SK-N-DZ (cell line): ENCODE data around the gene GALNT3. TPM values are rescaled to one million over a fixed set of nuclear protein-coding genes. Genes with fewer than 3 reads are reported as not detected.

ENCODE experiments used
- DNase-seq: peaks from one replicate; pipeline ENCODE4 v3.0.0-alpha.2; 2015; ENCODE audit warnings: low spot score
- polyA plus RNA-seq, 2 experiments: library from polyadenylated mRNA; depleted of rRNA; stranded (reverse); fragments of >200 nt; gene quantifications; 2 replicates each; pipeline ENCODE4 v1.2.3, GENCODE V29; 2014

GALNT3 gene
- 0.06 TPM in 1 of 2 replicates, not detected in the other for polyA plus RNA-seq (2014; cell fraction: cytosol; rRNA removed)
- 0.14 and 0.16 TPM in 2 replicates for polyA plus RNA-seq (2014; cell fraction: nucleus; rRNA removed)

DNA sequence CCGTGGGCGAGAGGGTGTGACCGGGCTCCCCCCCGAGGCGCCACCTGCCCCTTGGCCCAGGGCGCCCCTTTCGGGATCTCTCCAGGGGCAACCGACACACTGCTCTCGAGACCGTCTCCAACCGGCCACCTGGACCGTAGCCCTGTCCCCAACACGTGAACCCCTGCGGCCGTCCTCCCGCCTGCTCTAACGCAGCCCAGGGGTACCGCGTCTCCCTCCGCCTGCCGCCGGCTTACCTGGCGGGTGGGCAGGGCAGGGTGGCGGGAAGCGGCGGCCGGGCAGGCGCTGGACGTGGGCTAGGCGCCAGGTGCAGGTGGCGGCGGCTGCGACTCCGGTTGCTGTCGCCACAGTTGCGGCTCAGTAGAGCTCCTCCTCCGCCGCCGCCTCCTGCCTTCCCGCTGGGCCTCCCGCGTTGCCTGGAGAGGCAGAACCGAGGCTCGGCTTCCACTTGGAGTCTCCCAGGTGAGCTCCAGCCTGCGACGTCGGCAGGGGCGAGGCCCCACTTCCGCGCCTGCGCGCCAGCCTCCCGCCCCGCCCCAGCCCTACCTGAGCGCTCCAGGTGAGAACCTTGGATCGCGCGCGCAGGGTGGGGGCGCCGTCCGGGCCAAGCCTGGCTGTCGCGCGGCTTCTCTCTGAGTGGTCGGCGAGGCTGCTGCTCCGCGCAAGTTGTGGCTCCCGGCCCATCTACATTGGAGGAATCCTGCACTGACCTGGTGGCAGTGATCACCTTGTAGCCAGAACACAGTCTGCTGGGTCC lies at the start of gene GALNT3:
Gene GALNT3 (minus strand): TSS at position 469 of the 757 bp plus-strand sequence. CDS start 23,547 bp downstream, outside the sequence.
- no peak for DNase-seq

DNA sequence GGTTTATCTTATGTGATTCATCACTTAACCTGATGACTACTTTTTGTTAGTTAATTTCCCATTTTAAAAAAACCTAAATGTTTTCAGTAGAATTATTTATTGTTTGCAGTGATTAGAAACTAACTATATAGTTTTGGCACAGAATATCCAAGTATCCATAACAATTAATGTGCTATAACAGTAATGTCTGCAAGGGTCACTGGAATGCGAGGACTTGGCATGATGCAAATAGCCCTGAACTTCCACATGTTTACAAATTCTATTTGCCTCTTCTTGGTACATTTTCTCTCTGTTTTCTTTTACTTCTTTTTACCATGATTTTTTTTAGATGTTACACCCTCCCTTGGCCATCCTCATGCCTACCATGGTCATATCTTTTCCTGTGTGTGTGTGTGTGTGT lies 49.3 kb upstream of the GALNT3 start:
- no peak for DNase-seq

DNA sequence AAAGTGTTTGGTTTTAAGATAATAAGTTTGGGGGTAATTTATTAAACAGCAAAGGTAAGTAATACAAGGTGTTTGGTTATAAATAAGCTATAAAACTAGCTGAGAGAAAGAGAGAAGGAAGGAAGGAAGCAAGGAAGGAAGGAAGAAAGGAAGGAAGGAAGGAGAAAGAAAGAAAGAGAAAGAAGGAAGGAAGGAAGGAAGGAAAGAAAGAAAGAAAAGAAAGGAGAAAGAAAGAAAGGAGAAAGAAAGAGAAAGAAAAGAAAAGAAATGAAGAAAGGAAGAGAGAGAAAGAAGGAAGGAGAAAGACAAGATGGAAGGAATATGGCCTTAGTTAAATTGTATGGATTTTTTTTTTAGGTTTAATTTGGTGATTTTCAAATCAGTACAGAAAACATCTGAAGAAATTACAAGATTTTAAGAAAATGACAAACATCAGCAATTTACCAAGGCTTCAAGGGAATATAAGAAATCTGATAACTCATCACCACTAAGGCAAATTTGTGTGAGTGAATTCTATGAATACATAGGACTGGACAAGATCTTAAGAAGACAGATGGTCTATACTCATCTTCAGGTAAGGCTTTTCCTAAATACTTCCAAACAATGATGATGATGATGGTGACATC lies 46.4 kb upstream of the GALNT3 start:
- DNase-seq = no peak

DNA sequence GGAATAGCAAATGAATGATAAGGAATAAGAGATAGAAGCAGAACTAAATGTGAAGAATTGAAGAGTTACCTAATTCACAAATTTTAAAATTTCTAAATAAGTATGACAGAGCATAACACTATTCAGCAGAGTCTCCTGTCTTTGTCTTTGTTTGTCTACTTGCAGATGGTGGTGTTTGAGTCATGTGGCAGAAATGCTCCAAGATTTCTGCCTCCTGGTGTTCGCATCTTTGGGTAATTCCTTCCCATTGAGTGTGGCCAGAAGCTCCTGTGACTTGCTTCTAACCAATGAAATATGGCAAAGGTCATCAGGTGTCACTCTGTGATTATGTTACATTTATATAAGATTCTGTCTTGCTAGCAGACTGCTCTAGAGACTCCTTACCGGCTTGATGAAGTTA lies 45.6 kb upstream of the GALNT3 start:
- DNase-seq = no peak

DNA sequence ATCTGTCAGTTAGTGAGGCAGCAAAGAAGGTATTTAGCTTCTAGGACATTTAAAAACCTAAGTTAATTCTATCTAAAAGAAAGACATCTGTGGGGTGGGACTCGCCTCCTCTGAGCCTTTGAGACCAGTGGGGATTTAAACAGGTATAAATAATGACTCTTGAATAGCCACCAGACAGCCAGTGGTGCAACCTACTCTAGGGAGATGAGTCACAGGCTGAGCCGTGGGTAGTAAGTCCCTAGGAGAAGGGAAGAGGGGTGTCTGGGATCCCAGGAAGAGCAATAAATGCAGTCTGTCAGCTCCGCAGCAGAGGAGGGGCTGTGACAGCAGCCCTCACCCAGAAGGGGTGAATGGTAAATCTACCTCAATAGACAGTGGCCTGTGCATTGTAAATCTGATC lies 43.1 kb upstream of the GALNT3 start:
- no peak for DNase-seq

DNA sequence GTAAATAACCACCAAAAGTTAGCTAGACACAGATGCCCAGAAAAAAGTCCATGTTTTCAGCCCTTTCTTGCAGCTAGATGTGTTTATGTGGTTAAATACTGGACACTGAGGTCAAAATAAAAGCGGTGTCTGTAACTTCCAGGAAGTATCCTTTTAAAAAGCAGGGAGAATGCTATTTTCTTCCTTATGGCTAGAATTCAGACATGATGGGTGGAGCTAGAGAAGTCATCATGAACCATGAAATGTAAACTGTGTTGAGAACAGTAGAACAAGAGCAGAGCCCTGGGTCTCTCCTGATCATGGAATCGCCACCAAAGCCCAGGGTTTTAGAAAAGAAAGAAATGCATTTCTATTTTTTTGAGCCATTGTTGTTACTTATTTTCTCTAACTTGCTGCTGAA lies 41.3 kb upstream of the GALNT3 start:
- DNase-seq = no peak

DNA sequence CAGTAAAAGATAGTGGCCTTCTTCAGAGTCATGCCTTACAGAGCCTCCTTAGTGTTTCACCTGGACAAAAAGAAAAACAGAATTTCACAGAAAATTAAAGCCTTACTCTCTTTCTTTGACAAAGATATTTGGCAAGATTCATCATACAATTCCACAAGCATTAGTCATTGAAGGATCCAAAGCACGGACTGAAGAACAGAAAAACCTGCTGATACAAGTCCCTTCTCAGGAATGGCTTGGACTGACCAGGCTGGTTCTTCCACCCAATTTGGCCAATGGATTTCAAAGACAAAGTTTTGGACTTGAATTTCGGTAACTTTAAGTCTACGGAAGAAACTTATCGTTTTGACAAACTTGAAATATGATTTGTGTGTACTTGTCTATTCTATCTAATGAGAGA lies 39.1 kb upstream of the GALNT3 start:
- no peak for DNase-seq

DNA sequence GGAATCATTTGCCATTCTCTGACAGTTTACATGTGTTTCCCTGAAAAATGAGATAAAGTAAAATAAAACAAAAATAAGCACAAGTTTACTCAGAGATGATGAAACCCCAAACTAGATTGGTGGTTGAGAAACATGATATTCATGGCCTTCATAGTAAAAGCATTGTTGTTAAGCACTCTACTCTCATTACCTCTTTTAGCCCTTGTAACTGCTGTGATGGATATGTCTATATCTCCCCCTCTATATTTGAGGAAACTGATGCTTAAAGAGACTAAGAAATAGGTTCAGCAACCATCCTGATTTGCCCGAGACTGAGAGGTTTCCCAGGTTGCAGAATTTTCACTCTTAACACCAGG lies 33.9 kb upstream of the GALNT3 start:
- no peak for DNase-seq

DNA sequence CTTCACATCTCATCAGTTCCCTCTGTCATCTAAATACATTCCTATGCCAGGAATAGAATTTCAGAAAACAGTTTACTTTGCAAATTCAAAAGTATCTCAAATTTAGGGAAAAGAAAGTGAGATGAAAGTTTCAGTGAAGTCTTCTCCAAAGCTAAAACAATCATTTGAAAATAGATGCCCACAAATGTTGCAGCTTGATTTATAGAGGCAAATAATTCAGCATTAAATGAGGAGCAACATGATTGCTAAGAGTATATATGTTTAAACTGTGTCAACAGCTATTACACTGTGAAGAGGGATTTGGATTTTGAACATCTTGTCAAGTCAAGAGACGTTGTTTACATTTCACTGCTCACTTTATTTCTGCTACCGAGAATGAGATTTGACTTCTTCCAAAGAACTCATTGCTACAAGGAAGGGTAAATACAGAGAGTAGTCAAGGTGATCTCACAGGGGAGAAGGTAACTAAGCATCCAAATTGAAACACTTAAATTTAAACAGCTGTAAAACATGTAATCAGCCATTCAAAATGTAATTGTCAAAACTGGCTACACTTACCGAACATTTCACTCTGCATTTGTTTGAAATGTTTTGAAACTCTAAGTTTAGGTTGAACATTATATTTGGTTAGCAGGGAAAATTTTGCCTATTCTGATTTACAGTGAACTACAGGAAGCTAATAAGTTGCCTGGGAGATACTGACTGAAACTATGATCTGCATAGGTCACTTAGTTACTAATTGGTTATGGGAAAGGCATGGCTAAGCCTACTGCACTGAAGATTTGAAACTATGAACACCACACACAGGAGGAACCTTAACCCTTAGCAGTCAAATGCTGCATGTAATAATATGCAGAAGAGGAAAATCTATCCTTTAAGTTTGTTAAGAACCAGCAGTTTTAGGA lies 33.2 kb upstream of the GALNT3 start:
- DNase-seq = no peak

DNA sequence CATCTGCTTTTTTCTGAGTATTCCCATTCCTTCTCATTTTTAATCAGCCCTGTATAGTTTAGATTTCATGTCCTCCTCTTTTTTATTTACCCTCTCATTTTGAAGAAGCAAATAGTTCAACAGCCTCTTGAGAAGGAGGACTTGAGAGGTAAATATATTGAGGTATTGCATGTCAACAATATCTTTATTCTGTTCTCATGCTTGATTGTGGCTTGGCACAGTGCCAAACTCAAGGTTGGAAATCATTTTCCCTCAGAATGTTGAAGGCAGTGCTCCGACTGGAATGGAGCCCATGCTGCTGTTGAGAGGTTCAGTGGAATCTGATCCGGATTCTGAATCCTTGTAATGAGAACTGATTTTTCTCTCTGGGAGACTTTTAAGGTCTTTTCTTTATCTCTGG lies 31.0 kb upstream of the GALNT3 start:
- DNase-seq = no peak

DNA sequence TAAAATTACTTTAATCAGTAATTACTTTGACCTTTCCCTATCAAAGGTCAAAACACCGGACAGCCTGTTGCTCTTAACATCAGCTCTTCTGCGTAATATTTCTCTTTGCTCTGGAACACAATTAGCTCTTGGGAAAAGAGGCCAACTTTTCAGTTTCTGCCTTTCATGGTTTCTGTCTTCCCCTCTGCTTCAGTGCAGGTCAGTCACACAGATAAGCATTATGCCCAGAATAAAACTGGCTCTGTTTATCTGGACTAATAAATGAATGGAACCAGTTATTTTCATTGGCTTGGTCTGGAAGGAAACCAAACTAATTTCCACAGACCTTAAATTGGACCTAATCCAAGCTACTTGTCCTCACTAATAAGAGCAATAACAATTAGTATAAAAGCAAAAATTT lies 26.2 kb upstream of the GALNT3 start:
- no peak for DNase-seq

DNA sequence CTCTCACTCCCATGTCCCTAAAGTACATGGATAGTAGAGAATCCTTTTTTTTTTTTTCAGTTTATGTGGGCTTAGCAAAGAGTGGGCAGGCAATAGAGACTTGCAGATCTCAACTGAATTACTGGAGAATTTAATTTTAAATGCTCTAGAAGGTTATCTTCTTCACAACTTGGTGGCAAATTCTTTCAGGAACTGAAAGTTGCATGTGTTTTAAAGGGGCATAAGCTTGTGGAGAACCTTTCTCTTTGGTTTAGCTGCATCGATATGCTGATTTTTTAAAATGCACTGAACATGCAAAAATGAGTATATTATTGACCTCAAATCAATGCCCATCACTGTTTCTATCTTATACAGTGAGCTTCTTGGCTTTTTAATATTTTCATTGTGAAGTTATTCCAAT lies 24.9 kb upstream of the GALNT3 start:
- DNase-seq = no peak

DNA sequence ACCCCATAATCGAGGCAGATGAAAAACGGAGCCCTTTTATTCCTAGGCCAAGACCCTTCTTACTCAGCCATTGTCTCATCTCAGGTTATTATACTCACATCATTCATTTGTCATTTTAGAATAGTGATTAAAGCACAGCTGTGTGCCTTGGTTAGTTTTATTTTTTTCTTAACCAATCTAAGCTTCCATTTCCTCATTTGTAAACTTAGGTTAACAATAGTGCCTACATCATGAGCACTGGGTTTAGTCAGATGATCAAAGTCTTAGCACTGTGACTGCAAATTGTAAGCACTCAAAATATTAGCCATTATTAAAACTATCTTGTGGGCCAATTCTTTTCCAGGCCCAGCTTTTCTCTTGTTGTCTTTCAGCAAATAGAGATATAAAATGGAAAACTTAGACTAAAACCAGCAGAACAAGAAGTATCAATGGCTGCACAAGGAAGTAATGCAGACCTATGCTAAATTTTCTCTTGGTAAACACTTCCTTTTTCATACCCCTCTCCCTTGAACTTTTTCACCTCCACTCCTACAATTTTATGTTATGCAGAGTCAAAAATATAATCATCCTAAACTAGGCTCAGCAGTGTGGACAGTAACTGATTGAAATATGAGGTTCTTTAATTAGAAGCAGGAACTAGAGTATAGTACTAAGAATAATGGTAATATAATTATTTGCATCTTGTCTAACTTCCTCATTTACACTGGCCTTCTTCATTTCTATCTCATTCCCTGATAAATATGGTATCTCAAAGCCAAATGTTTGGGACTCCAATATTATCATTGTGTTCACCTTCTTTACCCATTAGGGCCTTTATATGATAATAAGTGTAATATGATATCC lies 21.5 kb upstream of the GALNT3 start:
- DNase-seq = no peak

DNA sequence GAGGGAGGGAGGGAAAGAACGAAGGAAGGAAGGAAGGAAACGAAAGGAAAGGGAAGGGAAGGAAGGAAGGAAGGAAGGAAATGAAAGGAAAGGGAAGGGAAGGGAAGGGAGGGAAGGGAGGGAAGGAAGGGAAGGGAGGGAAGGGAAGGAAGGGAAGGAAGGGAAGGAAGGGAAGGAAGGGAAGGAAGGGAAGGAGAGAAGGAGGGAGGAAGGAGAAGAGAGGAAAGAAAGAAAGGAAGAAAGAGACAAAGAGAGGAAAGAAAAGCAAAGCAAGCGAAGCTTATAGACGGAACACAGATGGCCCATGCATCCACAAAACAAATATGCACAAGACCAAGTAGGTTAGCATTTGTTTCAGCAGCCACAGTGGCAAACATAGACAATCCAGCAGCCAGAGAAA lies 20.4 kb upstream of the GALNT3 start:
- DNase-seq = no peak

DNA sequence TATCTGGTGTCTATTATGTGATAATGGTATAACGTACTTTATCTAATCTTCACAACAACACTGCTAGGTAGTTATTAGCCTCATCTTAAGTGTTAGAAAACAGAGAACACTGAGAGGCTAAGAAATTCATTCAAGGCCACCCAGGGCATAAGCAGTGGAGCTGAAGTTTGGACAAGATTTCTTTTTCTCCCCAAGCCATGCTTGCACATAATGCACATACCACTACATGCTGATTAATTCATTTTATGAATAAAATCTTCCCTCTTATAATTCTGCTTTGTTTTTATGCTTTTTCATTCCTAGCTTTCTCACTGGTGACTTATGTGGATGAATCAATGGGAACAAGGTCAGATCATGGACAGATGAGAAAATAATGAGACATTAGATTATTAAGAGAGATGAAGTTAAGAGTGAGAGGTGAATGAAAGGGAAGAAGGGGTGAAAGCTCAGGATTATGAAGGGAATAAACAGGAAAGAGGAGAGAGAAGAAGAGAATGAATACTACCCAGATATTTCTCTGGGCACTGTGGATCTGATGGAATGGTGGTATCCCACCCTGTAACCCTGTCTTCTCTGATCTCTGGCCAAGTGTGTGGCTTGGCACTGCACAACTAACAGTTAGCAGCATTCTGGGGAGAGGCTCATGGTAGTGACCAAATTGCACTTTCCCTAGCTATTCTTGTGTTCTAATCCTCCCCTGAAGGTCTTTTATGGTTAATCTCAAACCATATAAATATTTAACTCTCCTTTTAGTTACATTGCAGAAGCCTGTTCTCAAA lies 17.7 kb upstream of the GALNT3 start:
- DNase-seq = no peak

DNA sequence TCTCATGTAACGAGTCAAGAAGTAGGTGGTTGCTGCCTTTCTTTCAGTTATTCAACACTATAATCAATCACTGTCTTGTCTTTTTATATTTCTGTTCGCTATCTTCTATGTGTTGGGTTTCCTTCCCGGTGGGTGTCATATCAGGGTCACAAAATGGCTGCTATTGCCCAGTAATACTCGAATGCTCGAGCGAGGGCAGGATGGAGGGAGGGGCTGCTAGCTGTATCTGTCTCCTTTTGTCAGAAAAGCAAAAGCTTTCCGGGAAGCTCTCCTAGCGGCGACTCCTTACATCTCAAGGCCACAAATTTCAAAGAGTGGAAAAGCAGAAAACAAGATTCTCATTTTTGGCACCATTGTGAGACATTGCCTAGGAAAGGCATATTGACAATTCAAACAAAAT lies 16.4 kb upstream of the GALNT3 start:
- no peak for DNase-seq

DNA sequence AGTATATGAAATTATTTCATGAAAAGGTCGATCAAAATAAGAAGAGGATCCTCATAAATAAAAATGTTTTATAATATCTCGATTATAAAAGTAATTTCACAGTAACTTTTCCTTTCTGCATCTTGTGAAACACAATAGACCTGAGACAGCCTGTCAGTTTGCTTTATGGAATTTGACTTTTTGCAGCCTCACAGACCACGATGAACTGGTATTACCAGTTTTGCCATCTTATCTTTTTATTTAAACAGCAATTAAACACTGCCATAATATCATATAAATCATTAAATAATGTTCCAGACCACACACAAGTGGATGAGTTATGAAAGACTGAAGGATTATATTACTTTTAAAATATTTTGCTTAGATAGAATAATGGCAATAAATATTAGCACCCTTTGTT lies 10.7 kb upstream of the GALNT3 start:
- DNase-seq = no peak

DNA sequence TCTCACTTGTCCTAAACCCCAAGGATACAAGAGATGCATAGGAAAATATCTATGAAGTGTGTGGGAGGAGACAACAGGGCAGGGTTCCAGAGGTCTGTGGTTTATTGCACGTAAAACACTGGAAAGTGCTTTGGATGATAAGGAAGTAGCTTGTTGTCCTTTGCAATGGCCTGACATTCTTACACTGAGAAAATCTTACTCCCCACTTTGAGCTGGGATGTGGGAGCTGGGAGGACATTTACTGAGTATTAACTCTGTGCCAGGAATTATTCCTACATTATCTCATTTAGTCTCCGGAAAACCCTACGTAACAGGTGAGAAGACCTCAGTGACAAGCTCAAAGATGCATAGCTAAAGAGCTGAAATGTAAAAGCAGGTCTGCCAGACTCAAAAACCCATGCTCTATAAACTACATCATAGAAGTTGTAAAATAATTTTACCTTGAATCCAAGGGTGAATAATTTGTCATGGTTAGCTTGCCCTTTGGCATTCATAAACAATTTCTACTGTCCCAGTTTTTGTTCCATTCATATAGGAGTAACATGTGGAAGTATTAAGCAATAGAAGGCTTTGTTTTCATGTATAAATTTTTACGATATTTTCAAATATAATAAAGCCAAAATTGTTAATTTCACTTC lies 9.2 kb upstream of the GALNT3 start:
- no peak for DNase-seq

DNA sequence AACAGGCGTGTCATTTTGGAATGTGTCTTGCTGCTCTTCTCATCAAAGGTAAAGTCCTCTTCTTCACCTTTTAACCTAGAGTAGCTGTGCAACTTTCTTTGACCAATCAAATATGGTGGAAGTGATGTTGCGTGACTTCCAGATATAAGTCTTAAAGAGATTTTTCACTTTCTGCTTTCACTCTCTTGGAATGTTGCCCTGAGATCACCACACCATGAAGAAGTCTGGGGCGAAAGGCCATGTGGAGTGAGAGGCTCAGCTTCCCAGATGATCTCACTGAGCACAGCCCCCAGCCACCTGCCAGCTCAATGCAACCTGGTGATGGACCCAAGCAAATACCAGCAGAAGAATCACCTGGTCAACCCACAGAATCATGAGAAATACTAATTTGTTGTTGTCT lies 7.1 kb upstream of the GALNT3 start:
- DNase-seq = no peak
